GF-D8 (cell line): ENCODE results near the gene PNPLA7.
"Not testable (repeated sequence)": the region's sequence is repeated elsewhere in the genome, so short reads cannot be mapped to it uniquely, and the experiment has no call there.

ENCODE experiments used
- DNase-seq: peaks from one replicate; lab custom pipeline; 2025; lab: John Stamatoyannopoulos, UW

Gene PNPLA7

GRCh38 chr9:137478962-137479861 lies 71.0 kb downstream of the PNPLA7 start:
- DNase-seq: no peak

GRCh38 chr9:137478613-137478961 lies 71.6 kb downstream of the PNPLA7 start:
- DNase-seq: no peak

- DNase-seq: no peak
These were observed 72.2 kb downstream of the PNPLA7 start for GRCh38 chr9:137477778-137478612.

GRCh38 chr9:137476856-137477255 lies 73.3 kb downstream of the PNPLA7 start:
- DNase-seq: no peak

- no peak for DNase-seq
These were observed 74.5 kb downstream of the PNPLA7 start for GRCh38 chr9:137475666-137476065.

- no peak for DNase-seq
These were observed 75.9 kb downstream of the PNPLA7 start for GRCh38 chr9:137474271-137474670.

- DNase-seq: no peak
These were observed 79.4 kb downstream of the PNPLA7 start for GRCh38 chr9:137470785-137471184.

- DNase-seq: no peak
These were observed 82.3 kb downstream of the PNPLA7 start for GRCh38 chr9:137467896-137468295.

GRCh38 chr9:137467161-137467581 lies 83.0 kb downstream of the PNPLA7 start:
- DNase-seq: no peak

- not testable (repeated sequence) for DNase-seq
These were observed 83.7 kb downstream of the PNPLA7 start for GRCh38 chr9:137466389-137467085.

- no peak for DNase-seq
These were observed 84.3 kb downstream of the PNPLA7 start for GRCh38 chr9:137465720-137466388.

- no peak for DNase-seq
These were observed 85.0 kb downstream of the PNPLA7 start for GRCh38 chr9:137465000-137465719.

- no peak for DNase-seq
These were observed 85.8 kb downstream of the PNPLA7 start for GRCh38 chr9:137464291-137464999.

- no peak for DNase-seq
These were observed 86.3 kb downstream of the PNPLA7 start for GRCh38 chr9:137463931-137464290.

- no peak for DNase-seq
These were observed 86.9 kb downstream of the PNPLA7 start for GRCh38 chr9:137462986-137463930.

- DNase-seq: no peak
These were observed 87.7 kb downstream of the PNPLA7 start for GRCh38 chr9:137462396-137462985.

GRCh38 chr9:137461663-137462395 lies 88.4 kb downstream of the PNPLA7 start:
- DNase-seq: no peak

- no peak for DNase-seq
These were observed 88.9 kb downstream of the PNPLA7 start for GRCh38 chr9:137461316-137461662.
